Fibroblast of peridontal ligament (primary cell): Measurements from ENCODE around the gene PARD6B.
"Not testable (repeated sequence)": the region's sequence is repeated elsewhere in the genome, so short reads cannot be mapped to it uniquely, and the experiment has no call there.

Experiments used
- DNase-seq: peaks from one replicate; pipeline ENCODE4 v3.0.0-alpha.2; 2010; ENCODE audit errors: extremely low read depth

PARD6B gene

GRCh38 chr20:50731055-50731929 is at the start of gene PARD6B:
PARD6B (plus strand) TSS chr20:50731580; CDS start chr20:50731787, 207 bp downstream.
- peak; percentile 76 for DNase-seq

DNA sequence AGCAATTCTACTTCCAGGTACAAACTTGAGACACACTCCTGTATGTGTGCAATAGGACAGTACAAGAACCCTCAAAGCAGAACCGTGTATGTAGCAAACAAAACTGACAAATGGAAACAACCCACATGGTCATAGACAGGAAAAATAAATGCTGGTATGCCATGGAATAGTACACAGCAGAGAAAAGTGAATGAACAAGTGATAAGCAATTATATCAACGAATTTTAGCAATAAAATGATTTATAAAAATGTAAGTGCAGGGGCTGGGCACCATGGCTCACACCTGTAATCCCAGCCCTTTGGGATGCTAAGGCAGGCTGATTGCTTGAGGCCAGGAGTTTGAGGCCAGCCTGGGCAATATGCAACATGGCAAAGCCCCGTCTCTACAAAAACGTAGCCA is 49.3 kb upstream of the PARD6B start:
- DNase-seq = no peak

DNA sequence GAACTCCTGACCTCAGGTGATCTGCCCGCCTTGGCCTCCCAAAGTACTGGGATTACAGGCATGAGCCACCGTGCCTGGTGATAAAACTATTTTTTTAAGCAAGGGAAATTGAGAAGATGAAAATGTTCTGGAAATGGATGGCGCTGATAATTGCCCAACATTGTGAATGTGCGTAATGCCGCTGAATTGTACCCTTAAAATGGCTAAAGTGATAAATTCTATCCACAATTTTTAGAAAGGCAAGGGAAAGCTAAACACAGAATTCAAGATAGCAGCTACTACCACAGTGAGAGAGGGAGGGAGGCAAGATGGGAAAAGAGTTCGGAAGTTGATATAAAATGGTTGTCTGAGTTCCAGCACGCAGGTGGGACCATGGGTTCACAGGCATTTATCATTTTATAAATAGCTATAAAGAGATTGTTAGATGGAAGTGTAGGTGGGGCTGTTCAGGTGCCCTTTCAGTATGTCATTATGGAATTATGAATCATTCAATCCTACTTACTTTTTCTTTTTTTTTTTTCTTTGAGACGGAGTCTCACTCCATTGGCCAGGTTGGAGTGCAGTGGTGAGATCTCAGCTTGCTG is 48.3 kb upstream of the PARD6B start:
- no peak for DNase-seq

- DNase-seq = no peak
These were observed 47.8 kb upstream of the PARD6B start for GRCh38 chr20:50683570-50683969.

DNA sequence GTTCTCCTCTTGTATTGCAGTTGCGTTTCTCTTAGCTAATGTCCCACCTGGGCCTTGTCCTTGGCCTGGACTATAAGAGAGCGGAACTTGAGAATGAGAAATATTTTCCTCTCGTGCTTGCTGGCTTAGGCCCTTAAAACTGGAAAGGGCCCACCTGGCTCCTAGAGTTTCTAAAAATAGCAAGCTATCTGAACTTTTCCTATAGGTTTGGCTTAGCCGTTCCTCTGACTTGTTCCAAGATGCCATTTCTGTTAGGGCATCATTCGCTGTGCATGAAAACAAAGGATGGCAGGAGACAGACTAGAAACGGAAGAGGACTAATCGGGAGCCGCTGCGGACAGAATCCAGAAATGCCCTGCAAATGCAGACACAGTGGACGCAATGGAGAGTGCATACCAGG is 44.6 kb upstream of the PARD6B start:
- DNase-seq = no peak

DNA sequence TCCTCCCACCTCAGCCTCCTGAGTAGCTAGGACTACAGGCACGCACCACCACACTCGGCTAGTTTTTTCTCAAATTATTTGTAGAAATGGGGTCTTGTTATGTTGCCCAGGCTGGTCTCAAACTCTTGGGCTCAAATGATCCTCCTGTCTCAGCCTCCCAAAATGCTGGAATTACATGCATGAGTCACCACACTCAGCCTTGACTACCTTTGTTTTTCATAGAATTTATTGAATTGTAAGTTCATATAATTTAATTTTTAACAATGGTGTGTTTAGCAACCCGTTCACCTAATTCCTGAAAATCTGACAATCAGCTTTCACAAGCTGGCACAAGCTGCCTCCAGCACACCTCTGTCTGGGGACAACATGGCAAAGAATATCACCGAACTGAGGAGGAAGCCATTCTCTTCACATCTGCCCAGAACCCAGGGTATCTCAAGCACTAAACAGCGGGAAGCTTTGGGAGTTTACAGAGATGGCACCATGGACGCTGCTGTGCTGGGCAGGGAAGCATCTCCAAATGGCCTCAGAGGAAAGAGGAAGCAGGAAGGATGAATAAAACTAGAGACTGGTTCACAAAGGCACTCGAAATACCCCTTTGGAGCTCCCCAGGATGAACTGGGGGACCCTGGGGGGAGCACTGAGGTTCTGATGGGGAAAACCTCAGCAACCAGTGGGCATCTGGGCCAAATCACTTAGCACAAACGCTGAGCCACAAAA is 43.0 kb upstream of the PARD6B start:
- no peak for DNase-seq

DNA sequence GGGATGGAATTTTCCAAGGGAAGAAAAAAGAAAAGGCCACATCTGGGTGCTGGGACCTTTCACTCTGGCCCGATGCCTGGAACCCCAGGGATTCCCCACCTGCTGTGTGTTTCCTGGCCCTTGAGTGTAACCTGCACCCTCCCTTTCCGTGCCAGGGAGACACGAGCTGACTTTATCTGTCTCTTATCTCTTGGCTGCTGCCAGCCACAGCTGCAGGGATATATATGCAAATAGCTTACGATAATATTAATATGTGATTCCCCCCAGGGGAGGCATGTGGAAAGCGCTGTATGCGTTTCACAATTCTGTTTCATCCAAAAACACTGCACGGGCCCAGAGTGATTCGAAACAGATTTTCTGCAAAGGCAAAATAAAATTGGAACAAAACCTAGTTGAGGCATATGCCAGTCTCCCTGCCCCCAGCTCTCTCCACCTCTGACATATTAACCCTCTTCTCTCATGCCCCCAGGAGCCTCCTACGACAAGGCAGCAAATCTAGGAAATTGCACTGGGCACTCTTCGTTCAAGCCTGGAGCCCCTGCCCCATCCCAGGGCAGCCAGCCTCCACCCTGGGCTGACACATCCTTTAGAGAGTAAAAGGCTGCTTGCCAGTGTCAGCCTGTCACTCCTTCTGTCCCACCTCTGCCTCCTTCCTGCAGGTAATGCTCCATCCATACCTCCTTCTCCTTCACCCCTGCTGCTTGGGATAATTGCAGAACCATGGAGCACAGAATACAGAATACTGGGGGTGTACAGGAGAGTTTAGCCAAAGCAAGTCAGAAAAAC is 41.3 kb upstream of the PARD6B start:
- peak; percentile 52 for DNase-seq

DNA sequence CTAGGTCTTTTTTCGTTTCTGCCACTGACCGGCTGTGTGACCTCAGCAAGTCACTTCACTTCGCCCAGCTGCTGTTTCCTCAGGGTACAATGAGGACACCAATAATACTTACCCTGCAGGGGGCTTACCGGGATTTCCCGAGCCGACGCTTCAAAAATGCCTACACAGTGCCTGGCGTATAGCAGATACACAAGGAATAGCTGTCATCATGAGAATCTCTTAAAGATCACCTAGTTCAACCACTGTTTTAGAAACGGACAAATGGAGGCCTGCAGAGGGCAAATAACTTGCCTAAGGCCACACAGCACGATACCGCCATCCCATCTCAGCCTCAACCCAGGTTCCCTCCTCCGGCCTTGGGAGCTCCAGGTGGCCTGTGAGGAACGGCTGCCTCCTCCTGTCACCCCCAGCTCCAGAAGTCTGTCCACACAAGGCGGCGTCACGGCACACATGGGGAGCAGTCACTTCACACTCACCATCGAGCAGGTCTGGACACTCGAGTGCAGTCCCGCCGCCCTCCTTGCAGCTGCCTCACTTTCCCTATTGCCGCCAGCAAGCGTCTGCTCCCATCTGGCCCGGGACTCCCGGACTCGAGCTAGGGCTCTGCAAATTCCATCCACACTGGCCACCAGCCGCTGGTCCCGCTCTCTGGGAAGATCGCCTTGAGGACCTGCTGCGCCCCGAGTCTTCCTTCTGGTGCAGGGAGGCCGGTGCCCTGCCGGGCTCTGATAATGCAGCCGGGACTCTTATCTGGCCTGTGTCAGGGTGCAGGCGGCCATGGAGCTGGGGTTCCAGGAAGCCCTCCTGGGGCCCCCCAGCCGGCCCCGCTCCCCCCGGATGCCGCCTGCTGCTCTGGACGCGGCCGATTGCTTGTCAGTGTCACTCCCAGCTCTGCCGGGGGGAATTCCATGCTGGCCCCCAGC is 40.5 kb upstream of the PARD6B start, which contains the start of gene RIPOR3:
RIPOR3 (minus strand) TSS at position 893 of the 923 bp plus-strand sequence; CDS start at position 479, 414 bp downstream.
- DNase-seq = peak; percentile 30

DNA sequence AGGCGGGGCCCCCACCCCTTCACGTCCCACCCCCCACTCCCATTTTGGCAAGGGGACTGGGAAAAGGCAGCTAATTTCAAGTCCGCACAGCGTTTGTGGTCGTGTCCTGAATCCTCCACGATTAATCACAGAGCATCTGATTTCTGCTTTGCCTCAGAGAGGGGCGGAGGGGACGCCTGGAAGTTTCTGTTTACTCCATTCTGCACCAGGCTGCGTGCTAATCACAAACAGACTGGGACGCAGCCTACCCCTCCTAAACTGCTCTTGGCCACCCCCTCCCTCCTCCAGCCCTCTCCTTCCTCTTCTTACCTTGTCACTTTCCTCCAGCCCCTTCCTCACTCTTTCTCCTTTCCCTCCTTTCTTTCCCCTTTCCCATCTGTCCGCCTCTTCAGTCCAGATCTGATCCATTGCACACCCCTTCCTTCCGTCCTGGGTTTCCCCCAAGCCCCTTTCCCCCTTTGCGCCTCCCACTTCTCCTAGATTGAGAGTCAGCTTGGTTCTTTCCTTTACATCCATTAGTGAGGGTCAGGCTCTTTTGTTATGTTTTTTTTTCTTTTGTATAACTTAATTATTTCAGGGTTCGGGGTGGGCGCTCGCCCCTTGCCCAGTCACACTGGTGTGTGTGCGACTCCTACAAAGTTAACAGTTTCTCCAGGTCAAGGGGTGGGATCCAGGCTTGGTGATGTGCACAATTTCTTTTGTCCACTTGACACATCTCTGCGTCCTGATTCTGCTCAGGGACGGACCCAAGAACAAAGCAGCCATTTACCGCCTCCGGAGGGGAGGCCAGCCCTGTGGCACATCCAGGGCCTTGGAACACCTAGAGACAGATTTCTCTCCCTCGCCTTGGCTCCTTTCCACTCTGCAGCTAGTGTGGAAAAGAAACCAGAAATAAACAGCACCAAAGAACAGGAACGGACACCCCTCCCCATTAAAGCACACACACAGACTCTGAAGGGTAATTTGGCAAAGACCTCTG is 39.5 kb upstream of the PARD6B start:
- peak; percentile 90 for DNase-seq

- no peak for DNase-seq
These were observed 38.8 kb upstream of the PARD6B start for GRCh38 chr20:50692552-50692933.

GRCh38 chr20:50693001-50693400 is 38.4 kb upstream of the PARD6B start:
- DNase-seq = peak; percentile 20

DNA sequence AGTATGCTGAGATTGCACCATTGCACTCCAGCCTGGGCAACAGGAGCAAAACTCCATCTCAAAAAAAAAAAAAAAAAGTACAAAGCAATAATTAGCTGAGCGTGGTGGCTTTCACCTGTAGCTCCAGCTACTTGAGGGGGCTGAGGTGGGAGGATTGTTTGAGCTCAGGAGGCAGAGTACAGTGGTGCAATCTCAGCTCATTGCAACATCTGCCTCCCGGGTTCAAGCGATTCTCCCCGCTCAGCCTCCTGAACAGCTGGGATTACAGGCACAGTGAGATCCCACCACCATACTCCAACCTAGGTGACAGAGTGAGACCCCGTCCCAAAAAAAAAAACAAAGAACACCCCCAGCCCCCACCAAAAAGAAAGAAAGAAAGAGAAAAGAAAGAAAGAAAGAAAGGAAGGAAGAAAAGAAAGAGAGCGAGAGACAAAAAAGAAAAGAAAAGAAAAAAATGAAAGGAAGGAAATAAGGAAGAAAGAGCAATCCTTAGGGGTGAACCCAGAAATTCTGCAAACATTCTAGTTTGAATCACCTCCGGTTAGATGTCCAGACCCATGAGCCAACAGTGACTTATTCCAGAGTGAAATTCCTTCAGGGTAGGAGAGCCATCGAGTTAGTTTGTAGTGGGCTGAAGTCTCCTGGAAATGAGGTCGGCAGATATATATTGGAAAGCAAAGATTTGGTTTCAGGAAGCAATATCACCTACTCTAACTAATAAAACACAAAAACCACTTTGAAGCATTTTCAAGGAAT is 36.8 kb upstream of the PARD6B start:
- DNase-seq = no peak

DNA sequence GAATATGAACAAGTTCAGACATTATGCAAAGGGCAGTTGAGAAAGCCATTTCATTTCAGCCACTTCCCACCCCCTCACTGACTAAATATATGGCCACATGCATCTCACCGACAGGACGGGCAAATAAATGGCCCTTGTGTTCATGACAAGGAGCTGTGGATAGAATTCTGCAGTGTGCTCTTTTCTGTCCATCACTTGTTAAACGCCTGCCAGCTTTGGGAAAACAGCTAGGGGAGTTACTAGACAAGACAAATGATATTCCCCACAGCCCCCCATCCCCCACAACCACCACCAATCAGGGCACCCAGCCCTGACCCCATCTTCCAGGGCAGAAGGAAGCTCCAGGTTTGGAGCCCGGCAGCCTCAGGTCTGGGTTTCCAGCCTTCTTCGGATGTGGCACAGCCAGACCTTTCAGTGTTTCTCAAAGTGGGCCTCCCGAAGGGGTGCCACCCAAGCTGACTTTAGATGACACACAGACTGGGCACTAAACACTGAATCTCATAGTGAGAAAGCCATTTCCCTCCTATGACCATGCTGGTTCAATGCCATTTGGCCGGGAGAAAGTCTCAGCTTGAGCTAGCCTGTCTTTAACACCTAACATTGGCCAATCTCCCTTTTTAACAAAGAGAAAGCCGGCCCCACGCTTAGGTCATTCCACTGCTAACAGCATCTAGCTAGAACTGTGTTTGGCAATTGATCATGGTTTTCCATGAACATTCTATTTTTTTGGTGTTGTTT is 36.1 kb upstream of the PARD6B start:
- no peak for DNase-seq

DNA sequence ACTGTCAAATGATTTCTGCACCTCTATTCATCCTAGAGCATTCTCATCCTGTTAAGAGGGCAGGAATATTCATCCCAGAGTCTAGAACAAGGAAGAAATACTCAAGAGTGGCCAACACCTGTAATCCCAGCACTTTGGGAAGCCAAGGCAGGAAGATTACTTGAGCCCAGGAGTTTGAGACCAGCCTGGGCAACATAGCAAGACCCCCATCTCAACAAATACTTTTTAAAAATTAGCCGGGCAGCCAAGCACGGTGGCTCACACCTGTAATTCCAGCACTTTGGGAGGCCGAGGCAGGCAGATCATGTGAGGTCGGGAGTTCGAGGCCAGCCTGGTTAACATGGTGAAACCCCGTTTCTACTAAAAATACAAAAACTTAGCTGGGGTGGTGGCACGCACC is 33.1 kb upstream of the PARD6B start:
- not testable (repeated sequence) for DNase-seq

DNA sequence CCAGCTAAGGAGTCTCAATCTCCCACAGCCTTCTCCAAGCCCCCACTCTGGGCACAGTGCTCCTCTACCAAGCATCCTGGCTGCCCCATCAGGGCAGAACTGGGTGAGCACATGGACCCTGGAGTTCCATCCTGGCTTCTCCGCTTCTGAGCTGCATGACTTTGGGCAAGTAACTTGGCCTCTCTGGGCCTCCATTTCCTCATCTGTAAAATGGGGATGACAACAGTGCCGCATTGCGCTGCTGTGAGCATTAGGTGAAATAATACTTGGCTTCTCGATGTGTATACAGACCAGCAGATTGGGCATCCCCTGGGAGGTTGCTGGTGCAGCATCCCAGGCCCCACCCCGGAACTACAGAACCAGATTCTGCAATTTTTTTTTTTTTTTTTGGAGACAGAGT is 31.7 kb upstream of the PARD6B start:
- DNase-seq = no peak

- peak; percentile 18 for DNase-seq
These were observed 30.1 kb upstream of the PARD6B start for GRCh38 chr20:50701041-50701963.
